HG02588 (cell line): ENCODE measurements around the gene CRKL.
"Not testable (repeated sequence)": the region's sequence is repeated elsewhere in the genome, so short reads cannot be mapped to it uniquely, and the experiment has no call there.

Experiments
- ATAC-seq: cut with Tn5 transposase; IDR thresholded peaks from one replicate; pipeline ENCODE4 v1.9.1; 2021; ENCODE audit warnings: mild to moderate bottlenecking, moderate library complexity; ENCODE audit not compliant: unreplicated experiment

CRKL gene

DNA sequence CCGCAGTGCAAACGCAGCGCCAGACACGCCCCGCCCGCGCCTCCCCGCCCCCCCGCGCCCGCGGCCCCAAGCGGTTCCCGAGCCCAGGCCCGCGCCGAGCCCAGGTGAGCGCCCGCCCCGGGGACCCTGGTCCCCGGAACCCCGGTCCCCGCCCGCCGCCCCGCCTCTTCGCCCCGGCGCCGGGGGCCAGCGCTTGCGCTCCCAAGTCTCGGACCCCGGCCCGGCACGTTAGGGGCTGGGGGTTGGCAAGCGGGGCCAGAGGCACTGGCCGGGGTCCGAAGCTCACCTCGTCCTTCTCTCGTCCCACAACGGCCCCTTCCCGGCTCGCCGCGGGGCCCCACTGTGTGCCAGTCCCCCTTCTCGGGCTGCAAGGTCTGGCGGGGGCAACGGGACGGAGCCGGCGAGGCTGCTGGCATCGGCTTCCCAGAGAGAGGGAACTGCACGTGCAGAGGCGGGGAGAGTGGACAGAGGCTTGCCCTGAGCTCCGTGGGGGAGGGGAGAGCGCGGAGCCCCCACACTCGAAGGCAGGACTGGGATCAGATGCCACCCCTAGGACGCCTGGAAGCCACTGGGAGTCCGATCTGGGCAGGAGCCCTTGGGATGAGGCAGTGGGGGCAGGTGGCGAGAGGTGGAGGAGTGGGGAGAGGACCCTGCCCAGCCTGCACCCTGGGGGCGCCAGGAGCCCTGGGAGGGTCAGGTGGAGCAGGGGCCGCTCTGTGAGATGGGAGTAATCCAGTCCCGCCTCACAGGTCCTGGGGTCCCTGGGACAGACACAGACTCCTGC, 48.1 kb downstream of the CRKL start:
- ATAC-seq, result no peak

DNA sequence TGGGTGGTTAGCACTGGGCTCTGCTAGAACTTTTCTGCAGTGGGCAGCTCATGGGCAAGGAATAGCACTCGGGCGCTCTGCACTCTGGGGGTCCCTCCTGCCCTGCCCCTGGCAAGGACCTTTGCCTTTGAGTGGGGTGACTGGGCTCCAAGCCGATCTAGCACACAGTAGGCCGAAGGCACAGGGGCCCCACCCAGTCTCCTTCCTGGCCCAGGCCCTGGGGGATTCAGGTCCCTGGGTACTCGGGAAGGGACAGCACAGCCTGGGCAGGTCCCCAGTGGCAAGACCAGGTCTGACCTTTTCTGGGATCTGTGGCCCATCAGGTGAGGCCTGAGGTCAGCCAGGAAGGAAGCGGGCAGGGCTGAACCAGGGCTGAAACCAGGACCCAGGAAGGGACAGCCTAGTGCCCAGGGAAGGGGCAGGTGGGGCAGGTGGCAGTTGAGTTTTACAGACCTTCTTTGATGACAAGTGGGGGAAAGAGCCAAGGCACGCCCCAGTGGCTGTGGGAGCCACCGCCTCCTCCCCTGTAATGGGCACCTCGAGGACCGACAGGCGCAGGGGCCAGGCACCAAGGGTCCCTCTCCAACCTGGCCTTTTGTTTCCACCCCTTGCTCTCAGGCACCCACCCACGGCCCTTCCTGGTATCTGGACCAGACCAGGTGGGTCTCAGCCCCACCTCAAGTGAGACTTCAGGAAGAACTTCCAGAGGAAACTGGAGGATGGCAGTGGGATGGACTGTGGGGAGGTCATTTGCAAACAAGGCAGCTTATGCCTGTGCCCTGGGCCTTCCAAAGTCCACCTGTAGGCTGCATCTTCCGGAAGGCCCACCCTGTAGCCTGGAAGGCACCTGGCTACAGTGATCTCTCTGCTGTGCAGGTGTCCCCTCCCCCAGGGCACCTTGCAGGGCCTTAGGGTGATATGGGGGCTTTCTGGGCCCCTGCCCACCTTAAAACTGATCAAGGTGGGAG, 49.0 kb downstream of the CRKL start:
- no peak for ATAC-seq

DNA sequence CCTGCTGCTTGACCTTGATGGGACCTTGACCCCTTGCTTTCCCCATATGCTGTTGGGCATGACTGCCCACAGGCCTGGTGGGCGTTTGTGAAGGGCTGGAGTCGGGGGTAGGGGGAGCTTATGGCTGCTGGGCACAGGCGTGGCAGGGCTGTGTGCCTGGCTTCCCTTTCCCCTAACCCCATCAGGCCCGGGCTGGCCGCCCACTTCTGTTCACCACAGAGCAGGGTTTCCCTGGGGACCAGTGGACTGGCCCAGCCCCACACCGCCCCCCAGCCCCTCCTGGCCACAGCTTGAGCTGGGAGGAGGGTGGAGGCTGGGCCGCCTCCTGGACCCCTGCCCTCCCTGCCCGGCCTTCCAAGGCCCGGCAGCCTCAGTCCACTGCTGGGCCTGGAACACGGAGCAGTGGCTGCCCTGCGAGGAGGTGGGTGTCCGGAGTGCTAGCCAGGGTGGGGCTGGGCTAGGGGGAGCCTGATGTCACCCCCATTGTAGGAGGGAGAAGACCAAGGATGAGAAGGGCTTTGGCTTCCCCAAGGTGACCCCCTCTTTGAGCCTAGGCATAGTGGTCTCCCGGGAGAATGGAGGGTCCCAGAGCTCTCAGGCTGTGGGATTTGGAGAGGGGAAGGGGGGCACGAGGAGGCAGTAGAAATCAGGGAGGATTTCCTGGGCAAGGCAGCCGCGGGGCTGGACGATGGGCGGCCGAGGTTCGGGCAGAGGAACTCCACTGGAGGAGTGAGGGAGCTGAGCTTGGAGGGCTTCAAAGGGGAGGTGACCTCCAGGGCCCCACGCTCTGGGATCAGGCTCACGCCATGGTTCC, 49.9 kb downstream of the CRKL start, which contains the start of gene AIFM3:
Gene AIFM3, plus strand, starts transcription at position 373 of the 814 bp plus-strand sequence. CDS start 690 bp downstream, outside the sequence.
- ATAC-seq, result no peak

DNA sequence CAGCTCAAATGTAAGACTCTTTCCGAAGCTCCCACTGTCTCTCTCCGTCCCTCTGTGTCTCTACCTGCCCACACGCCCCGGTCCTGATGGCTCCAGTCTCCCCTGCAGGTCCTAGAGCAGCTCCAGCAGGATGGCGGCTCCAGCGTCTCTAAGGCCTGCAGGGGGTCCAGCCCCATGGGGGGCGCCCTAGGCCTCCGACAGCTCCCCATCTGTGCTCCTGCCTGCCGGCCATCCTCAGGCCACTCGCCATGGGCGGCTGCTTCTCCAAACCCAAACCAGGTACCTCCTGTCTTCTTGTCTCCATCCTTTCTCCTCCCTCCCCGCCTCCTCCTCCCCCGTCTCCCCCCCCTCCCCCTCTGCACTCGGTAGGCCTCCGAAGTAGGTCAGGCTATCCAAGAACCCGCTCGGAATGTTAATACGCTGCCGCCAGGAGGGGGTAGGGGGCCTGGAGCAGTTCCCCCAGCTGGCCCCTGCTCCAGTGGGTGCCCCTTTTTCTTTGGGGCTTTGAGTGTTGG, 50.5 kb downstream of the CRKL start:
- ATAC-seq, result no peak

DNA sequence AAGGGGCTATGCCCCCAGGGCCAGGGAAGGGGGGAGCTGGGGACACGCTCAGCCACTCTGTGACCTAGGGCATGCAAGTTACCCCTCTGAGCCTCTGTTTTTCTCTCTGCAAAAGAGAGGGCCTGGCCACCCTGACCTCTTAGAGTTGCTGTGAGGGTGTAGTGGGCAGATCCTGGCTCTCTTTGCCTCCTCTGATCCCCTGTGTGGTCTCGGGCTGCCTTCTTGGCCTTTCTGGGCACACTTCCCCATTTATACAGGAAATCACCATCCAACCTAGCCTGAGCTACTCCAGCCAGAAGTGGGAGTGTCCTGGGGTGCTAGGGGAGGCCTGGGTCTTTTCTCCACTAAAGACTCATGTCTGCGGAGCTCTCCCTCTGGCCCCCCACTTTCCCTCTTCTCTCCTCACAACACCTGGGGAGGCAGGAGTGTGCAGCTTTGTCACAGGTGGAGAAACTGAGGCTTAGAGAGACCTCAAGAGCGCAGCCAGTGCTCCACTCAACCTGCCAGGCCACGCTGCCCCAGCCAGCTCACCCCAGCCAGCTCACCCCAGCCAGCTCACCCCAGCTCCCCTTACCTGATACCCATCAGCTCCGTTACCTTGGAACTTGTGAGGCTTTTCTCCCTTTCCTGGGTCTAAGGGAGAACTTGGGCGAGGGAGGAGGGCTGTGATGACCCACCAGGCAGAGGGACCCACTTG, 51.2 kb downstream of the CRKL start:
- ATAC-seq, result no peak

DNA sequence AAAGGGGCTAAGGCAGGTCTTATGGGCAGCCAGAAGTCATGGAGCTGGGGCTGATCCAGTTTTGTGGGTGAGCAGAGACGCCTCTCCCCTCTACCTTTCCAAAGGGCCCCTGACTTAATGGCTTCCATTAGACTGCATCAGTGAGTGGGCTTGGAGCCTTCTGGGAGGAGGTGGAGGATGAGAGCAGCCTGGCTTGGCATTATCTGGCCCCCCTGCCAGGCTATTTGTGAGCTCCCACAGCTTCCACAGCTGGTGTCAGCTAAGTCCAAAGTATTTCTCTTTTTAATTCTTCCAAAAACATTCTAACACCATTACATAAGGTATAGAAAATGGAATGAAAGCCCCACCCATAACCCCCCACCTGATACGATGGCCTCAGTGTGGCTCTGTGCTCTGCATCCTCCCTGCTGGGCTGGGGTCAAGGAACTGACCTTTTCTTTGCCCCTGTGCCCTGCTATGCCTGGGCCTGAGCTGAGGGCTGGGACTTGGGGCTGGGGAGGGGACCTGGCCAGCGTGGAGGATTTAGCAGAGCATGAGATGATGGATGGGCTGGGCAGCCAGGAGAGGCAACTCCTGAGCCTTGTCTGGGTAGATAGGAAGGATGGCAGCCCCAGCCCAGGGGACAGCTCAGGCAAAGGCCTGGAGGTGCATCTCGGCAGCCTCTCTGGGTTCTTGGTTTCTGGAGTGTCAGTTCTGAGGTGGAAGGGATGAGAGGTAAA, 53.9 kb downstream of the CRKL start:
- no peak for ATAC-seq

DNA sequence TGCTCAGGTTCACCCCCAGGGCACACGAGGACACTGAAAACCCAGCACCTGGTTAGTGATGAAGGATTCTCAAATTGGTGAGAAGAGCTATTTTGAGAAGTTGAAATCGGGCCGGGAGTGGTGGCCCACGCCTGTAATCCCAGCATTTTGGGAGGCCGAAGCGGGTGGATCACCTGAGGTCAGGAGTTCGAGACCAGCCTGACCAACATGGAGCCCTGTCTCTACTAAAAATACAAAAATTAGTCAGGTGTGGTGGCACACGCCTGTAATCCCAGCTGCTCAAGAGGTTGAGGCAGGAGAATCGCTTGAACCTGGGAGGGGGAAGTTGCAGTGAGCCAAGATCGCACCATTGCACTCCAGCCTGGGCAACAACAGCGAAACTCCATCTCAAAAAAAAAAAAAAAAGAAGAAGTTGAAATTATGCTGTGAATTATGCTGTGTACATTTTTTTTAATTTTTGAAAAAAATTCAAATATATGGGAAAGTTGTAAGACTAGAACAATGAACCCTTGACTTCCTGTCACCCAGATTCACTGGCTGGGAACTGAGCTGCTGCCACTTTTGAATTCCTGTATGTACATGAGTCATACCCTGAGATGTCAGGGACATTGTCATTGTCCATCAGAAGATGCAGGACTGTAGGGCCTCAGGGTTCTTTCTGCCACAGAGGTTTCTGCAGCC, 54.9 kb downstream of the CRKL start:
- ATAC-seq, result not testable (repeated sequence)

DNA sequence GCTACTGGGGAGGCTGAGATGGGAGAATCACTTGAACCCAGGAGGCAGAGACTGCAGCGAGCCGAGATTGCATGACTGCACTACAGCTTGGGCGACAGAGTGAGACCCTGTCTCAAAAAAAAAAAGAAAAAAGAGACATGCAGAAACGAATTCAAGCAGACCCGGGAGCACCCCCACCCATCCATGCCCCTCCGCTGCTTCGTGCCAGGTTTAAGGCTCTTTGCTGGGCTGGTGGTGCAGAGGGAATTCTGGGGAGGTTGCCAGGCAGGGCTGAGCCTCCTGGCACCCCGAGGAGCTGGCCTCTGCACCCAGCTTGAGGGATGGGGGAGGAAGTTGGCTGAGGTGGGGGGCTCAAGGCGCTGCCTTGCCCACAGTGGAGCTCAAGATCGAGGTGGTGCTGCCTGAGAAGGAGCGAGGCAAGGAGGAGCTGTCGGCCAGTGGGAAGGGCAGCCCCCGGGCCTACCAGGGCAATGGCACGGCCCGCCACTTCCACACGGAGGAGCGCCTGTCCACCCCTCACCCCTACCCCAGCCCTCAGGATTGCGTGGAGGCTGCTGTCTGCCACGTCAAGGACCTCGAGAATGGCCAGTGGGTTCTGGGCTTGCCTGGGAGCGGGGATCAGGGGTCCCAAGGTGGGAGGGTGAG, 55.8 kb downstream of the CRKL start:
- no peak for ATAC-seq

DNA sequence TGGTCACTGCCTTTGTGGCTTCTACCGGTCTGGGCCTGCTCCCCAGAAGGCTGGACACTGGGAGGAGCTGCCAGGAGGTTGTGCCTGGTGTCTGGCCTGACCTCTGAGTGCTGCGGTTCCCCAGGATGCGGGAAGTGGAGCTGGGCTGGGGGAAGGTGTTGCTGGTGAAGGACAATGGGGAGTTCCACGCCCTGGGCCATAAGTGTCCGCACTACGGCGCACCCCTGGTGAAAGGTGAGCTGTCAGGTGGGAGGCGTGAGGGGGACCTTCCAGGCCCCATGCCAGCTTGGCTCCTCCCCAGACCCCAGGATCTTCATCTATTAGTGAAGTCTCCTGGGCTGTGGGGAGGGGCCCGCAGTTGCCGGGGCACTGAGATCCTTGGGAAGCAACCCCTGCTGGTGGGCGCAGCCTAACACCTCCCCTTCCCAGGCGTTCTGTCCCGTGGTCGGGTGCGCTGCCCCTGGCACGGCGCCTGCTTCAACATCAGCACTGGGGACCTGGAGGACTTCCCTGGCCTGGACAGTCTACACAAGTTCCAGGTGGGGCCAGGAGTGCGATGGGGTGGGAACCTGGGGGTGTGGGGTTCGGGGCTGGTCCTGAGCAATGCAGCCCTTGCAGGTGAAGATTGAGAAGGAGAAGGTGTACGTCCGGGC, 56.6 kb downstream of the CRKL start:
- ATAC-seq, result no peak

DNA sequence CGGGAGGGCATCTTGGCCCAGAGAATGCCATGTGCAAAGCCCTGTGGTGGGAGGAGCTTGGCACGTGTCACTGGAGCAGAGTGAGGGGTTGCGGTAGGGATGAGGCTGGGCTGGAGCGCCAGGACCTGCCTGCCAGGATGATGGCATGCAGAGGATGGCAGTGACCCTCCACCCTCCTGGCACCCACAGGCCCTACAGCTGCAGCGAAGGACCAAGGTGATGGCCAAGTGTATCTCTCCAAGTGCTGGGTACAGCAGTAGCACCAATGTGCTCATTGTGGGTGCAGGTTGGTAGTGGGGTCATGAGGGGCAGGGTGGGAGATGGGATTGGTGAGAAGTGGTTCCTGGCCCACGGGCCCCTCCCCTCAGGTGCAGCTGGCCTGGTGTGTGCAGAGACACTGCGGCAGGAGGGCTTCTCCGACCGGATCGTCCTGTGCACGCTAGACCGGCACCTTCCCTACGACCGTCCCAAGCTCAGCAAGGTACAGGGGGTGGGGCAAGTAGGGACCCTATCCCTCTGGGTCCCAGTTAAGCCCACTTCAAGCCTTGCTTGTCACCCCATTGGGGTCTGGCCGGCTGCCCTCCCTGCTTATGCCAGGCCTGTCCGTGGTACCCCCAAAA, 57.2 kb downstream of the CRKL start:
- no peak for ATAC-seq

DNA sequence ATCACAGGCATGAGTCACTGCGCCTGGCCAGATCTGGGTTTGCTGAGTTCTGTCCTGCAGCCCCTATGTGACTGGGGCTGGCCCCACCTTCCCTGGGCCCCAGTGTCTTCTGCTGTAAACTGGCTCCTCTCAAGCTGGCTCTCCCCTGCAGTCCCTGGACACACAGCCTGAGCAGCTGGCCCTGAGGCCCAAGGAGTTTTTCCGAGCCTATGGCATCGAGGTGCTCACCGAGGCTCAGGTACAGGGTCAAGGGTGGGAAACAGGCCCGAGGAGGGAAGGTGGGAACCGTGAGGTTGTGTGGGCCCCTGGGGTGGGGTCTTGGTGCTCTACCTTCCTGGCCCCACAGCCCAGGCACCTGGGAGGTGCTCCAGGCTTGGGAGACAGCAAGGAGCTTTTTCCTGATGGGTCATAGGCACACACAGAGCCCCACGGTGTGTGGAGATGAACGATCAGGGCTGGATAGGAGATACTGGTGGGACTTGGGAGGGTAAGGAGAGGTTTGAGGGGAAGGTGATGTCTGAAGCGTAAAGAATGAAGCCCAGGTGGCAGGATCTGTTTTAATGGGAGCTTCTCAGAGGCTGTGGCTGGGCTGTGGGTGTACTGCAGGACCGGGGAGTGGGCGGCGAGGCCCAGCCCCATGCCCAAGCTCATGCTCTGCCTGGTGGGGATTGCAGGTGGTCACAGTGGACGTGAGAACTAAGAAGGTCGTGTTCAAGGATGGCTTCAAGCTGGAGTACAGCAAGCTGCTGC, 58.5 kb downstream of the CRKL start:
- ATAC-seq, result no peak

DNA sequence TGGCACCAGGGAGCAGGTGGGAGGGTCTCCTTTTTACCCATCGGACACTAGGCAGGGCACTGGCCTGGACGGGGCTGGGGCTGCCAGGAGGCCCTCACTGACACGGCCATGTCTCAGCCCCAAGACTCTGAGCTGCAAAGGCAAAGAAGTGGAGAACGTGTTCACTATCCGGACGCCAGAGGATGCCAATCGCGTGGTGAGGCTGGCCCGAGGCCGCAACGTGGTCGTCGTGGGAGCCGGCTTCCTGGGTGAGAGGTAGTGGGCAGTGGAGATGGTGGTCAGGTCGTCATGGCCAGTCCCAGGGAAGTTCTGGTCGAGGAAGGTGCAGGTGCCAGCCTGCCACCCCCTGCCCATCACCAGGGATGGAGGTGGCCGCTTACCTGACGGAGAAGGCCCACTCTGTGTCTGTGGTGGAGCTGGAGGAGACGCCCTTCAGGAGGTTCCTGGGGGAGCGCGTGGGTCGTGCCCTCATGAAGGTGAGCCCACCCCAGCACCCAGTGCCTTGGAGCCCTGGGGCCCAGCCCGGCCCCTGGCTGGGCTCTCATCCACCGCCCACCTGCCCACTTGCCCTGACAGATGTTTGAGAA, 59.2 kb downstream of the CRKL start:
- no peak for ATAC-seq

DNA sequence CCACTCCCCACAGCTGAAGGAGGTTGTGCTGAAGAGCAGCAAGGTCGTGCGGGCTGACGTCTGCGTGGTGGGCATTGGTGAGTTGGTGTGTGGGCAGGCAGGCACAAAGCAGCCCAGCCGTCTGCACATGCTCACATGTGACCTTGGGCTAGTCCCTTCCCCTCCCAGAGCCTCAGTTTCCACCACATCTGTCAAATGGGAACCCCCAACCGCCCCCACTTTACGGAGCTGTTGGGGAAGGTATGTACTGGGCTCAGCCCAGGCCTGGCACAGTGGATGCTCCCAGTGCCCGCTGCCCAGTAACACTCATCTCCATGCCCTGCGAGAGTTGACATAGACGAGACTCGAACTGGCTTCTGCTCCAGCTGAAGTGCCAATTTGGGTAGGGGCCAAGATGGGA, 59.8 kb downstream of the CRKL start:
- no peak for ATAC-seq

DNA sequence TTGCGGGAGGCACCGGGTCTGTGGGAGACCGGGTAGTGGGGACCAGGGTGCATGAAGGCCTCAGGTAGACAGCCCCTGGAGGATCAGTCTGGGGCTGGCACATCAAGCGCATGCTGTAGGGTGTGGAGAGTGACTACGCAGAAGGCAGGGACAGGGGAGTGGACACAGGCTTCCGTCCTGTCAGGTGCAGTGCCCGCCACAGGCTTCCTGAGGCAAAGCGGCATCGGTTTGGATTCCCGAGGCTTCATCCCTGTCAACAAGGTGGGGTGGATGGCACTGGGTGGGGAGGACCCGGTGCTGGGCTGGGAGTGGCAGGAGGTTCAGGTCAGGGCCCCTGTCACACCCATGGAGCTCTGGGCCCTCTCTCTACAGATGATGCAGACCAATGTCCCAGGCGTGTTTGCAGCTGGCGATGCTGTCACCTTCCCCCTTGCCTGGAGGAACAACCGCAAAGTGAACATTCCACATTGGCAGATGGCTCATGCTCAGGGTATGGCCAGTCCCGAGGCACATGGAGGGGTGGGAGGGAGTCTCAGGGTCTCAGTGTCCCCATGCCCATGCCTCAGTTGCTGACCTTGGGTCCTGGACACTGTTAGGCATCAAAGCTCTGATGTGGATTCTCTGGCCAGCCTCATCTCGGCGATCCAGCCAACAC, 60.4 kb downstream of the CRKL start:
- ATAC-seq, result no peak

DNA sequence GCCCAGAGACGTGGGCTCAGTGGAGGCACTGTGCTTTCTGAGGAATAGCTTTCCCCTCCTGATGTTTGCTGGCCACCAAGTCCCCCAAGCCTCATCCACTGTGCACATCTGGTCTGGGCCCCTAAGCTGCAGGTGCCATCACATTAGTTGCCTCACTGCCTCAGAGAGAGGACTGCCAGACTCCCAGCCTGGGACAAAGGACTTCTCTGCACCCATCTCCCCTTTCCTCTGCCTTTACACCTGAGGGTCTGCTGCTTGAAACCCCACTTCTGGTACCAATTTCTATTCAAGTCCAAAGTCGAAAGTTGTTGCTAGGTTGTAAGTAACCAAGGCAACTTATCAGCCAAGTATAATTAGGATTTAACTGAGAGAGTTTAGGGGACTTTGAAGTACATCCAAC, 61.2 kb downstream of the CRKL start:
- no peak for ATAC-seq

DNA sequence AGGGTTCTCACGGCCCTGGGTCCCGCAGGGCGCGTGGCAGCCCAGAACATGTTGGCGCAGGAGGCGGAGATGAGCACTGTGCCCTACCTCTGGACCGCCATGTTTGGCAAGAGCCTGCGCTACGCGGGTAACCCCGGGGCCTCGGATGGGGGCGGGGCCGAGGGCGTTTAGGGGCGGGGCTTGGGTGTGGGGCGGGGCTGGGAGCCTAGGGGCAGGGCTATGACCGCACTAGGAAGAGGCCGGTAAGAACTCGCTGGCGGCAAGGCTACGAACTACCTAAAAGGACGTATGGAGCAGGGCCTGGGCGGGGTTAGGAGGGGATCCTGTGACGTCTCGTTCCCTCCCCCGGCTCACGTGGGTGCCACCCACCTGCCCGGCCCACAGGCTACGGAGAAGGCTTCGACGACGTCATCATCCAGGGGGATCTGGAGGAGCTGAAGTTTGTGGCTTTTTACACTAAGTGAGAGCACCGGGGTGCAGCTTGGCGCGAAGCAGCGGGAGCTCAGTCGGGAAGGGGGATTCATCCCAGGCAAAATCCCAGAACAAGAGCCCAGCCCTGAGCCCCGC, 62.1 kb downstream of the CRKL start:
- no peak for ATAC-seq
